Mesenchymal stem cell (in vitro differentiated cells and primary cell): ENCODE results near the gene CLCN6.

Source experiments
- DNase-seq: peaks from one replicate; pipeline ENCODE4 v3.0.0-alpha.2; 2013
- H2AFZ ChIP-seq: one replicate; pipeline ENCODE4 v1.6.1; 2013; ENCODE audit warnings: low read depth, mild to moderate bottlenecking, control low read depth, inconsistent platforms, low read length, moderate library complexity
- H2AK5ac ChIP-seq: 2 replicates; pipeline ENCODE4 v1.6.1; 2013; ENCODE audit warnings: low read length, moderate library complexity, mild to moderate bottlenecking, inconsistent platforms; ENCODE audit not compliant: severe bottlenecking
- H2BK120ac ChIP-seq: one replicate; pipeline ENCODE4 v1.6.1; 2013; ENCODE audit warnings: low read depth, mild to moderate bottlenecking, inconsistent platforms, low read length, moderate library complexity
- H2BK12ac ChIP-seq, 2 experiments: one replicate each; pipeline ENCODE4 v1.6.1; 2013; ENCODE audit warnings: inconsistent platforms in 2 of 2, low read length in 2 of 2, mild to moderate bottlenecking in 2 of 2, moderate library complexity in 2 of 2, control low read depth in 1 of 2
- H2BK15ac ChIP-seq: one replicate; pipeline ENCODE4 v1.6.1; 2013; ENCODE audit warnings: mild to moderate bottlenecking, low read depth, inconsistent platforms; ENCODE audit not compliant: poor library complexity, severe bottlenecking
- H2BK5ac ChIP-seq: 2 replicates; pipeline ENCODE4 v1.6.1; 2013; ENCODE audit warnings: low read depth, mild to moderate bottlenecking, low read length, control low read depth, inconsistent platforms; ENCODE audit not compliant: poor library complexity, severe bottlenecking
- H3K14ac ChIP-seq, 2 experiments: one replicate each; pipeline ENCODE4 v1.6.1; 2013; ENCODE audit warnings: inconsistent platforms in 2 of 2, low read length in 2 of 2, control low read depth in 1 of 2, mild to moderate bottlenecking in 1 of 2, moderate library complexity in 1 of 2
- H3K18ac ChIP-seq, 2 experiments: one replicate each; pipeline ENCODE4 v1.6.1; 2013; ENCODE audit warnings: inconsistent platforms in 2 of 2, low read length in 2 of 2, control low read depth in 1 of 2, low read depth in 1 of 2, mild to moderate bottlenecking in 1 of 2
- H3K23ac ChIP-seq, 2 experiments: one replicate each; pipeline ENCODE4 v1.6.1; 2013; ENCODE audit warnings: inconsistent platforms in 2 of 2, low read length in 2 of 2, mild to moderate bottlenecking in 2 of 2, moderate library complexity in 2 of 2, control low read depth in 1 of 2
- H3K27ac ChIP-seq: 2 replicates; pipeline ENCODE4 v1.5.1; 2013; ENCODE audit warnings: mild to moderate bottlenecking, moderate library complexity, low read length, control low read depth, inconsistent platforms; ENCODE audit not compliant: poor library complexity, severe bottlenecking
- H3K27me3 ChIP-seq, 2 experiments: 2 replicates each; pipeline versions ENCODE4 v1.6.1 to v1.7.0; 2013; ENCODE audit warnings: low read length in 2 of 2, mild to moderate bottlenecking in 2 of 2, moderate library complexity in 2 of 2, control low read depth in 1 of 2, inconsistent platforms in 1 of 2; ENCODE audit not compliant: control insufficient read depth in 1 of 2, insufficient read depth in 1 of 2
- H3K36me3 ChIP-seq, 2 experiments: 2 replicates each; pipeline versions ENCODE4 v1.6.1 to v1.7.0; 2013; ENCODE audit warnings: low read length in 2 of 2, control low read depth in 1 of 2, inconsistent platforms in 1 of 2, low read depth in 1 of 2, mild to moderate bottlenecking in 1 of 2; ENCODE audit not compliant: insufficient read depth in 2 of 2, control insufficient read depth in 1 of 2
- H3K4ac ChIP-seq, 2 experiments: one replicate each; pipeline ENCODE4 v1.6.1; 2013; ENCODE audit warnings: inconsistent platforms in 2 of 2, low read length in 2 of 2, mild to moderate bottlenecking in 2 of 2, moderate library complexity in 2 of 2, control low read depth in 1 of 2, low read depth in 1 of 2
- H3K4me1 ChIP-seq: 2 replicates; pipeline ENCODE4 v1.6.1; 2013; ENCODE audit warnings: low read depth, low read length, control low read depth; ENCODE audit not compliant: control insufficient read depth, insufficient read depth
- H3K4me2 ChIP-seq: 2 replicates; pipeline ENCODE4 v1.6.1; 2013; ENCODE audit warnings: low read length, mild to moderate bottlenecking, inconsistent platforms; ENCODE audit not compliant: poor library complexity, severe bottlenecking
- H3K4me3 ChIP-seq, 2 experiments: 2 replicates each; pipeline versions ENCODE4 v1.5.1 to v1.7.0; 2013; ENCODE audit warnings: low read length in 2 of 2, mild to moderate bottlenecking in 2 of 2, control low read depth in 1 of 2, low read depth in 1 of 2; ENCODE audit not compliant: insufficient read depth in 1 of 2
- H3K79me1 ChIP-seq: replicated peaks from 2 replicates; pipeline ENCODE4 v1.6.1; 2013; ENCODE audit warnings: mild to moderate bottlenecking, control low read depth, low read length, inconsistent platforms; ENCODE audit not compliant: poor library complexity, severe bottlenecking
- H3K9ac ChIP-seq: 2 replicates; pipeline ENCODE4 v1.7.0; 2013; ENCODE audit warnings: mild to moderate bottlenecking, low read length, moderate library complexity
- H3K9me3 ChIP-seq: 2 replicates; pipeline ENCODE4 v1.7.0; 2013; ENCODE audit warnings: mild to moderate bottlenecking, low read length; ENCODE audit not compliant: control insufficient read depth
- H4K8ac ChIP-seq: one replicate; pipeline ENCODE4 v1.6.1; 2013; ENCODE audit warnings: inconsistent platforms, mild to moderate bottlenecking, low read length, moderate library complexity
- H4K91ac ChIP-seq: one replicate; pipeline ENCODE4 v1.6.1; 2013; ENCODE audit warnings: mild to moderate bottlenecking, low read length, inconsistent platforms
- WGBS: methylation state at CpG from one replicate; pipeline ENCODE4 v1.1.7; 2013; ENCODE audit warnings: mixed read lengths; 5-methylcytosine and 5-hydroxymethylcytosine counted together

The CLCN6 gene

DNA sequence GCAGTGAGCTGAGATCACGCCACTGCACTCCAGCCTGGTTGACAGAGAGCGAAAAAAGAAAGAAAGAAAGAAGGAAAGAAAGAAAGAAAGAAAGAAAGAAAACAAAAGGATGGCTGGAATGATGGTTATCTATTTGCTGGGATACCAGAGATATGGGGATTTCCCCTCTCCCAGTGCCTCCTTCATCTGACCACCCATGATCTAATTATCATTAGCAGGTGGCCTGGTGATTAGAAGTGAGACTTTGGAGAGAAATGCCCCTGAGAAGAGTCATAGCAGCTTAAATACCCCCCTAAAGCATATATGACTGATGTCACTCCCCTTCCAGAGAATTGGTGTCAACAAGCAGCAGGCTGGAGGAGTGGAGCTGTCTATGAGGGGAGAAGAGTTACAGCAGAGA is 54.1 kb downstream of the CLCN6 start:
- no peak for DNase-seq
- Histone ChIP-seq H4K91ac (no peak overlapping the region), H3K79me1 (no peaks in the 10 kb centered on the region), H3K4me1 (peaks cover 13% of the 10 kb centered on the region), H2BK120ac (no peak overlapping the region), H3K27me3 (peaks cover 75 to 86% of the 10 kb centered on the region in 2 experiments), H2AK5ac (no peak overlapping the region), H3K4me3 (no peak overlapping the region), H4K8ac (no peak overlapping the region), H3K23ac (no peak overlapping the region), H2BK15ac (no peak overlapping the region), H3K18ac (no peak overlapping the region), H3K36me3 (no peaks in the 10 kb centered on the region), H2BK12ac (no peak overlapping the region), H2BK5ac (no peak overlapping the region), H3K9me3 (no peaks in the 10 kb centered on the region), H3K27ac (no peak overlapping the region), H3K4me2 (no peak overlapping the region), H2AFZ (no peak overlapping the region), H3K14ac (no peak overlapping the region), H3K4ac (no peak overlapping the region), H3K9ac (no peak overlapping the region)
- WGBS: 33% methylated on average over 1 of the region's 2 CpGs

DNA sequence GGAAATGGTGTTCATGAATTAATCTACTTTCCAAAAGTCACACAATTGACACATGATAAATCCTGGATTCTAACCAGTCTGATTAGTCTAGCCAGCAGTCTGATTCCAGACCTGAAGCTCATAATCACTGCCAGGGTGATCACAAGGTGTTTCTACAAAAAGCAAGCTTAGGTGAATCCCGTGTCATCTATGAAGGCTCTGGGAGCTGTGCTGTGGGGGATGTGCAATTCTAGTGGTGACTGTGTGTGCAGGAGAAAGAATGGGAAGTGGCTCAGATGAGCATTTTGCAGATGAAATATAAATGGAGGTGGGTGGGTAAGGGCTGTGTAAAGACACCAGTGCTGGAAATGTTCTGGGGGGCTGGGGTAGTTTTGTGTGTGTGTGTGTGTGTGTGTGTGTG is 54.6 kb downstream of the CLCN6 start:
- Histone ChIP-seq H4K91ac (no peak overlapping the region), H3K14ac (no peak overlapping the region), H2BK12ac (no peak overlapping the region), H4K8ac (no peak overlapping the region), H3K18ac (no peak overlapping the region), H3K9ac (no peak overlapping the region), H3K79me1 (no peaks in the 10 kb centered on the region), H3K4me1 (peaks cover 13% of the 10 kb centered on the region), H2BK5ac (no peak overlapping the region), H2AFZ (no peak overlapping the region), H3K4me2 (no peak overlapping the region), H3K9me3 (no peaks in the 10 kb centered on the region), H3K23ac (no peak overlapping the region), H2AK5ac (no peak overlapping the region), H3K4me3 (no peak overlapping the region), H3K4ac (no peak overlapping the region), H3K27me3 (peaks cover 79 to 91% of the 10 kb centered on the region in 2 experiments), H3K27ac (no peak overlapping the region), H2BK15ac (no peak overlapping the region), H3K36me3 (no peaks in the 10 kb centered on the region), H2BK120ac (no peak overlapping the region)
- DNase-seq: no peak
- WGBS: 61% methylated on average over 1 of the region's 1 CpG

DNA sequence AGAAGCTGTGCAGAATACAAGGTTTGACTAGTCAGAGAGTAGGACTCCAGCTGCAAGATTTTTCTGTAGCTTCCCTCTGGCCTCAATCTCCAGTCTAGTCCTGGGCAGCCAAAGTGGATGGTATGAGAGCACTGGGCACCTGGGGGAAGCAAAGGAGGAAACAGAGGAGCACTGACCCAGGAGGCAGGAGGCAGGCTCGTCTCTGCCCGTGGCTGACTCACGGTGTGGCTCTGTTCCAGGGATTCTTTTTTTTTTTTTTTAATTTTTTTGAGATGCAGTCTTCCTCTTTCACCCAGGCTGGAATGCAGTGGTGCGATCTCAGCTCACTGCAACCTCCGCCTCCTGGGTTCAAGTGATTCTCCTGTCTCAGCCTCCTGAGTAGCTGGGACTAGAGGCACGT is 56.9 kb downstream of the CLCN6 start:
- no peaks in the 10 kb centered on the region for H3K79me1 ChIP-seq
- H2AFZ ChIP-seq: no peak overlapping the region
- no peak overlapping the region for H4K91ac ChIP-seq
- H3K4me2 ChIP-seq: no peak overlapping the region
- H3K4ac ChIP-seq: no peak overlapping the region
- H3K36me3 ChIP-seq: no peaks in the 10 kb centered on the region
- peaks cover 13% of the 10 kb centered on the region for H3K4me1 ChIP-seq
- H4K8ac ChIP-seq: no peak overlapping the region
- no peak overlapping the region for H3K27ac ChIP-seq
- H3K4me3 ChIP-seq: no peak overlapping the region
- H3K9ac ChIP-seq: no peak overlapping the region
- no peak for DNase-seq
- H3K14ac ChIP-seq: no peak overlapping the region
- peaks cover 63 to 79% of the 10 kb centered on the region in 2 experiments for H3K27me3 ChIP-seq
- H2AK5ac ChIP-seq: no peak overlapping the region
- no peak overlapping the region for H3K23ac ChIP-seq
- H3K9me3 ChIP-seq: no peaks in the 10 kb centered on the region
- H2BK5ac ChIP-seq: no peak overlapping the region
- no peak overlapping the region for H2BK12ac ChIP-seq
- H3K18ac ChIP-seq: no peak overlapping the region
- H2BK15ac ChIP-seq: no peak overlapping the region
- WGBS: 75% methylated on average over 2 of the region's 6 CpGs
- H2BK120ac ChIP-seq: no peak overlapping the region

DNA sequence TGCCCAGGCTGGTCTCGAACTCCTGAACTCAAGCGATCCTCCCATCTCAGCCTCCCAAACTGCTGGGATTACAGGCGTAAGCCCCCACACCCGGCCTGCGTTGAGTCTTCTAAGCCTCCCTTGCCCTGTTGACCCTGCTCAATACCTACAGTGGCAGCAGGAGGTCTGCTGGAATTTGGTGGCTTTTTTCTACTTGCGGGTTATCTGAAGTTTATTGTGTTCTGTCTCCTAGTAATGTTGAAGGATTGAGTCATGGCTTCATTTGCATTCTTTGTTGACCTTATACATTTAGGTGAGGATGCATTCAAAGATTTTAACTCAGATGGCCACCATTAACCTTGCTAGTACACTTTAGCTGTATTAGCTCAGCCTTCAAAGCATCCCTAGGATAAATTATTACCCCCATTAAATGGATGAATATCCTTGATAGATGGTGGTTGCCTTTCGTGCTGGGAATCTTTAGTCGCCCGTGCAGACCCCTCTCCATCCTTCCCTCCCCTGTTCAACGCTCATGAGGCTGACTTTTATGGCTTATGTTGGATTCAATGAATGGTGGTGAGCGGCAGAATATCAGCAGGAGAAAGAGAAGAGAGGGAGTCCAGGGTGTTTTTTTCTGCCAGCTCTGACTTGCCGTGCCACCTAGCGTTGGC is 62.5 kb downstream of the CLCN6 start:
- 100% methylated on average over 2 of the region's 13 CpGs for WGBS

More for the DNA sequence above, 62.5 kb downstream of the CLCN6 start:
- Histone ChIP-seq H3K4me1 (no peaks in the 10 kb centered on the region), H3K23ac (no peak overlapping the region), H3K14ac (no peak overlapping the region), H3K4me3 (no peak overlapping the region), H2BK120ac (no peak overlapping the region), H2BK15ac (no peak overlapping the region), H2AK5ac (no peak overlapping the region), H3K4me2 (no peak overlapping the region), H2BK5ac (no peak overlapping the region), H2AFZ (no peak overlapping the region), H3K18ac (no peak overlapping the region), H3K36me3 (no peaks in the 10 kb centered on the region), H3K79me1 (no peaks in the 10 kb centered on the region), H3K9ac (no peak overlapping the region), H3K27ac (no peak overlapping the region), H3K27me3 (peaks cover 52 to 75% of the 10 kb centered on the region in 2 experiments), H2BK12ac (no peak overlapping the region), H4K8ac (no peak overlapping the region), H3K9me3 (no peaks in the 10 kb centered on the region), H4K91ac (no peak overlapping the region), H3K4ac (no peak overlapping the region)
- DNase-seq: no peak
